Osteoblast (primary cell): ENCODE data around the gene PRRC2C. TPM values are rescaled to one million over a fixed set of nuclear protein-coding genes. Genes with fewer than 3 reads are reported as not detected.
A peak's percentile ranks its signal among the peaks of the same experiment; 100 is the strongest.
"Not testable (repeated sequence)": the region's sequence is repeated elsewhere in the genome, so short reads cannot be mapped to it uniquely, and the experiment has no call there.

Experiments used
- DNase-seq: peaks from one replicate; pipeline ENCODE4 v3.0.0; 2011; ENCODE audit warnings: low spot score, mixed read lengths; ENCODE audit not compliant: insufficient read length; ENCODE audit errors: missing footprints
- H2AFZ ChIP-seq: 2 replicates; pipeline ENCODE4 v1.6.0; 2011; ENCODE audit warnings: mild to moderate bottlenecking, low read length
- H3K27ac ChIP-seq: 2 replicates; pipeline ENCODE4 v1.5.1; 2011; ENCODE audit warnings: mild to moderate bottlenecking, low read depth, low read length, moderate library complexity
- H3K27me3 ChIP-seq: 2 replicates; pipeline ENCODE4 v1.6.0; 2012; ENCODE audit warnings: mild to moderate bottlenecking, control low read depth, inconsistent platforms, low read length, moderate library complexity; ENCODE audit not compliant: insufficient read depth
- H3K36me3 ChIP-seq: 2 replicates; pipeline ENCODE4 v1.5.1; 2011; ENCODE audit warnings: mild to moderate bottlenecking, low read length, control low read depth, moderate library complexity; ENCODE audit not compliant: insufficient read depth
- H3K4me1 ChIP-seq: 2 replicates; pipeline ENCODE4 v1.5.1; 2011; ENCODE audit warnings: mild to moderate bottlenecking, low read length, control low read depth, moderate library complexity; ENCODE audit not compliant: insufficient read depth
- H3K4me2 ChIP-seq: 2 replicates; pipeline ENCODE4 v1.6.0; 2011; ENCODE audit warnings: mild to moderate bottlenecking, low read length; ENCODE audit not compliant: insufficient read depth
- H3K4me3 ChIP-seq: fragments of 200-600 bp; sonication (generic); 3 replicates; pipeline ENCODE4 v1.5.1; 2012; ENCODE audit warnings: mild to moderate bottlenecking, low read length, inconsistent platforms; ENCODE audit not compliant: insufficient read depth
- H3K79me2 ChIP-seq: 2 replicates; pipeline ENCODE4 v1.6.0; 2012; ENCODE audit warnings: mild to moderate bottlenecking, low read length, control low read depth, inconsistent platforms; ENCODE audit not compliant: insufficient read depth
- H3K9me3 ChIP-seq: 2 replicates; pipeline ENCODE4 v1.5.1; 2011; ENCODE audit warnings: low read depth, low read length, control low read depth
- H4K20me1 ChIP-seq: 2 replicates; pipeline ENCODE4 v1.6.0; 2012; ENCODE audit warnings: mild to moderate bottlenecking, low read length, control low read depth; ENCODE audit not compliant: insufficient read depth
- total RNA-seq: library from RNA; depleted of rRNA; stranded (reverse); fragments of >200 nt; gene quantifications from 2 replicates; pipeline ENCODE4 v1.2.3, GENCODE V29; 2012
- TF ChIP-seq, protein P1 (sequence below): IDR thresholded peaks from 2 replicates; pipeline ENCODE4 v1.5.1; 2011; ENCODE audit warnings: mild to moderate bottlenecking, low read depth, low read length, moderate library complexity; ENCODE audit errors: extremely low read depth

The PRRC2C gene
- 40.5 and 52.2 TPM in 2 replicates for total RNA-seq

- TF ChIP-seq, protein P1, sequence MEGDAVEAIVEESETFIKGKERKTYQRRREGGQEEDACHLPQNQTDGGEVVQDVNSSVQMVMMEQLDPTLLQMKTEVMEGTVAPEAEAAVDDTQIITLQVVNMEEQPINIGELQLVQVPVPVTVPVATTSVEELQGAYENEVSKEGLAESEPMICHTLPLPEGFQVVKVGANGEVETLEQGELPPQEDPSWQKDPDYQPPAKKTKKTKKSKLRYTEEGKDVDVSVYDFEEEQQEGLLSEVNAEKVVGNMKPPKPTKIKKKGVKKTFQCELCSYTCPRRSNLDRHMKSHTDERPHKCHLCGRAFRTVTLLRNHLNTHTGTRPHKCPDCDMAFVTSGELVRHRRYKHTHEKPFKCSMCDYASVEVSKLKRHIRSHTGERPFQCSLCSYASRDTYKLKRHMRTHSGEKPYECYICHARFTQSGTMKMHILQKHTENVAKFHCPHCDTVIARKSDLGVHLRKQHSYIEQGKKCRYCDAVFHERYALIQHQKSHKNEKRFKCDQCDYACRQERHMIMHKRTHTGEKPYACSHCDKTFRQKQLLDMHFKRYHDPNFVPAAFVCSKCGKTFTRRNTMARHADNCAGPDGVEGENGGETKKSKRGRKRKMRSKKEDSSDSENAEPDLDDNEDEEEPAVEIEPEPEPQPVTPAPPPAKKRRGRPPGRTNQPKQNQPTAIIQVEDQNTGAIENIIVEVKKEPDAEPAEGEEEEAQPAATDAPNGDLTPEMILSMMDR: peak; percentile 83
- H3K79me2 ChIP-seq: peaks cover 52% of the 10 kb centered on the region
- H3K4me1 ChIP-seq: peaks cover 20% of the 10 kb centered on the region
- peak within 1 kb of the TSS; percentile 99 for H3K27ac ChIP-seq
- peak within 1 kb of the TSS; percentile 96 for H2AFZ ChIP-seq
- peak; percentile 87 for DNase-seq
- H4K20me1 ChIP-seq: peaks cover 46% of the 10 kb centered on the region
- H3K9me3 ChIP-seq: no peaks in the 10 kb centered on the region
- H3K36me3 ChIP-seq: peaks cover 3% of the 10 kb centered on the region
- H3K4me3 ChIP-seq: peak within 1 kb of the TSS; percentile 100
- H3K4me2 ChIP-seq: peak within 1 kb of the TSS; percentile 95
- H3K27me3 ChIP-seq: no peaks in the 10 kb centered on the region
Observed at GRCh38 chr1:171485375-171486047, at the start of gene PRRC2C. TSS of gene PRRC2C (plus strand) at chr1:171485530. CDS start at chr1:171512089, 26,559 bp downstream.

- Histone ChIP-seq H3K9me3 (no peaks in the 10 kb centered on the region), H3K36me3 (no peaks in the 10 kb centered on the region), H3K4me2 (peak overlapping the region; percentile 20), H4K20me1 (no peaks in the 10 kb centered on the region), H3K79me2 (no peaks in the 10 kb centered on the region), H2AFZ (no peak overlapping the region), H3K27me3 (no peaks in the 10 kb centered on the region), H3K4me1 (peaks cover 34% of the 10 kb centered on the region), H3K27ac (peak overlapping the region; percentile 82), H3K4me3 (no peak overlapping the region)
- TF ChIP-seq, protein P1: no peak
- peak; percentile 36 for DNase-seq
Observed at GRCh38 chr1:171438441-171438840, 46.9 kb upstream of the PRRC2C start.

DNA sequence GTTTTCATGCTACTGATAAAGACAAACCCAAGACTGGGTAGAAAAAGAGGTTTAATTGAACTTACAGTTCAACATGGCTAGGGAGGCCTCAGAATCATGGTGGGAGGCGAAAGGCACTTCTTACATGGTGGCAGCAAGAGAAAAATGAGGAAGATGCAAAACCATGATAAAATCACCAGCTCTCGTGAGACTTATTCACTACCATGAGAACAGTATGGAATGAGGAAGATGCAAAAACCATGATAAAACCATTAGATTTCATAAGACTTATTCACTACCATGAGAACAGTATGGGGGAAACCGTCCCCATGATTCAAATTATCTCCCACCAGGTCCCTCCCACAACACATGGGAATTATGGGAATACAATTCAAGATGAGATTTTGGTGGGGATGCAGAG, 45.1 kb upstream of the PRRC2C start:
- H2AFZ ChIP-seq, H3K79me2 ChIP-seq, H3K4me3 ChIP-seq, DNase-seq, H3K4me2 ChIP-seq, H3K27ac ChIP-seq, H3K36me3 ChIP-seq, H3K9me3 ChIP-seq, H4K20me1 ChIP-seq, H3K27me3 ChIP-seq: not testable (repeated sequence)
- H3K4me1 ChIP-seq: peaks cover 19% of the 10 kb centered on the region

DNA sequence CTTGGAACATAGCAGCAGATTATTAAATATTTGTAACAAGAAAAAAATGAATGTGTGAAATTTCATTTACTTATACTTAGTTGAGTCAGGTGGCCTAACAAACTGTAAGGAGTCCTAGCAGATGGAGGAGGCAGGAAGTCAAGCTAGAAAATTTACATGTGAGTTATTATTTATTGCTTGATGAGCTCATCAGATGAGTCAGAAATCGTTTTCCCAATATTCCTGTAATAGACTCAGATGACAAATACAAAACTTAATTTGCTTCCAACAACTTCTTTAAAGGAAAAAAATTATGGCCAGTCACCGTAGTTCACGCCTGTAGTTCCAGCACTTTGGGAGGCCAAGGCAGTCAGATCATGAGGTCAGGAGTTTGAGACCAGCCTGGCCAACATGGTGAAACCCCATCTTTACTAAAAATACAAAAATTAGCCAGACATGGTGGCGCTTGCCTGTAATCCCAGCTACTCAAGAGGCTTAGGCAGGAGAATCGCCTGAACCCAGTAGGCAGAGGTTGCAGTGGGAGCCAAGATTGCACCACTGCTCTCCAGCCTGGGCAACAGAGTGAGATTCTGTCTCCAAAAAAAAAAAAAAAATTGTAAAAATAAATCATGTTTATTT, 43.9 kb upstream of the PRRC2C start:
- H3K4me1 ChIP-seq: peaks cover 22% of the 10 kb centered on the region
- not testable (repeated sequence) for H3K4me3 ChIP-seq, H3K4me2 ChIP-seq, H4K20me1 ChIP-seq, H3K27me3 ChIP-seq, H3K36me3 ChIP-seq, DNase-seq, H3K9me3 ChIP-seq, H3K79me2 ChIP-seq
- H2AFZ ChIP-seq: peak overlapping the region; percentile 30
- peak overlapping the region; percentile 60 for H3K27ac ChIP-seq

- no peaks in the 10 kb centered on the region for H3K79me2 ChIP-seq
- H2AFZ ChIP-seq: no peak overlapping the region
- H3K27ac ChIP-seq: no peak overlapping the region
- no peaks in the 10 kb centered on the region for H3K36me3 ChIP-seq
- H3K4me1 ChIP-seq: peaks cover 9% of the 10 kb centered on the region
- no peaks in the 10 kb centered on the region for H4K20me1 ChIP-seq
- H3K4me3 ChIP-seq: no peak overlapping the region
- TF ChIP-seq, protein P1: no peak
- no peaks in the 10 kb centered on the region for H3K9me3 ChIP-seq
- no peak overlapping the region for H3K4me2 ChIP-seq
- no peaks in the 10 kb centered on the region for H3K27me3 ChIP-seq
- no peak for DNase-seq
Observed at GRCh38 chr1:171446386-171446785, 38.9 kb upstream of the PRRC2C start.
